GM19372 (cell line): ENCODE data around the gene ANXA6.
"Not testable (repeated sequence)": the region's sequence is repeated elsewhere in the genome, so short reads cannot be mapped to it uniquely, and the experiment has no call there.

Source experiments
- ATAC-seq: cut with Tn5 transposase; IDR thresholded peaks from one replicate; pipeline ENCODE4 v1.9.1; 2021; ENCODE audit warnings: mild to moderate bottlenecking, low read depth, moderate library complexity; ENCODE audit not compliant: unreplicated experiment

ANXA6 gene

GRCh38 chr5:151181818-151182523, 24.4 kb upstream of the ANXA6 start:
- ATAC-seq: no peak

- ATAC-seq: no peak
Observed at GRCh38 chr5:151180291-151180690, 22.7 kb upstream of the ANXA6 start.

GRCh38 chr5:151179489-151179840, 21.9 kb upstream of the ANXA6 start:
- no peak for ATAC-seq

GRCh38 chr5:151178777-151179488, 21.4 kb upstream of the ANXA6 start:
- no peak for ATAC-seq

- no peak for ATAC-seq
Observed at GRCh38 chr5:151178372-151178771, 20.8 kb upstream of the ANXA6 start.

- ATAC-seq: not testable (repeated sequence)
Observed at GRCh38 chr5:151176268-151176667, 18.7 kb upstream of the ANXA6 start.

- no peak for ATAC-seq
Observed at GRCh38 chr5:151174612-151175101, 17.1 kb upstream of the ANXA6 start.

GRCh38 chr5:151173711-151174611, 16.4 kb upstream of the ANXA6 start:
- ATAC-seq: no peak

- no peak for ATAC-seq
Observed at GRCh38 chr5:151171529-151171928, 13.9 kb upstream of the ANXA6 start.

- ATAC-seq: no peak
Observed at GRCh38 chr5:151168602-151169344, 11.2 kb upstream of the ANXA6 start.

- no peak for ATAC-seq
Observed at GRCh38 chr5:151167022-151167421, 9.4 kb upstream of the ANXA6 start.

GRCh38 chr5:151164687-151165392, 7.3 kb upstream of the ANXA6 start:
- ATAC-seq: peak; percentile 92

- ATAC-seq: no peak
Observed at GRCh38 chr5:151162776-151163175, 5.2 kb upstream of the ANXA6 start.

- no peak for ATAC-seq
Observed at GRCh38 chr5:151159649-151160373, 2.2 kb upstream of the ANXA6 start.

- no peak for ATAC-seq
Observed at GRCh38 chr5:151158287-151158661, 695 bp upstream of the ANXA6 start.

- ATAC-seq: no peak
Observed at GRCh38 chr5:151156507-151157420, 815 bp downstream of the ANXA6 start.

- ATAC-seq: no peak
Observed at GRCh38 chr5:151155775-151156506, 1.6 kb downstream of the ANXA6 start.
